ENCODE data around the gene SCAMP2. TPM values are rescaled to one million over a fixed set of nuclear protein-coding genes. Genes with fewer than 3 reads are reported as not detected.

The SCAMP2 gene
- total and polyA plus RNA-seq, 2 of the 13 experiments (the other 11 are each of a cell fraction or from before 2014, with no cell fraction given) = 34.8 to 121 TPM

DNA sequence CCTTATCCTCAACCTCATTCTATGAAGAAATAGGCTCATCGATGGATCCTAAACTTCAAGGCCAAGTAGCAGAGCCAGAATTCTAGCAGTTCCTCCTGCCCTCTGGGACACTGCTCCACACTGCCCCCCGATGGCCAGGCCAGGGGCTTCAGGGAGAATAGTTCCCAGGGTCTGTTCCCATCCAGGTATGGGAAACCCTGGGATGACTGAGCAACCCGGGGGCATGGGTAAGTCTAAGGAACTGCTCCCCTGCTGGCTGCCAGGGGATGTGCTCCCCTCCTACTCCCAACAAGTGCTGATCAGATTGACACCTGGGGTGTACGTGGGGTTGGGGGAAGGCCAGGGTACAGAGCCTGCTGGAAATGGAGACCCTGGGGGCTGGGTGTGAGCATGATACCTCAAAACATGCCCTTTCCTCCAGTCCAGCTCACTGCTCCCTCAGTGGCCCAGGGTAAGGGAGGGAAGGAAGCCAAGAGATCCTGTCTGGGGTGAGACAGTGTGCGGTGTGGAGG is 37.8 kb downstream of the SCAMP2 start (continued):
- TF ChIP-seq, protein P1, sequence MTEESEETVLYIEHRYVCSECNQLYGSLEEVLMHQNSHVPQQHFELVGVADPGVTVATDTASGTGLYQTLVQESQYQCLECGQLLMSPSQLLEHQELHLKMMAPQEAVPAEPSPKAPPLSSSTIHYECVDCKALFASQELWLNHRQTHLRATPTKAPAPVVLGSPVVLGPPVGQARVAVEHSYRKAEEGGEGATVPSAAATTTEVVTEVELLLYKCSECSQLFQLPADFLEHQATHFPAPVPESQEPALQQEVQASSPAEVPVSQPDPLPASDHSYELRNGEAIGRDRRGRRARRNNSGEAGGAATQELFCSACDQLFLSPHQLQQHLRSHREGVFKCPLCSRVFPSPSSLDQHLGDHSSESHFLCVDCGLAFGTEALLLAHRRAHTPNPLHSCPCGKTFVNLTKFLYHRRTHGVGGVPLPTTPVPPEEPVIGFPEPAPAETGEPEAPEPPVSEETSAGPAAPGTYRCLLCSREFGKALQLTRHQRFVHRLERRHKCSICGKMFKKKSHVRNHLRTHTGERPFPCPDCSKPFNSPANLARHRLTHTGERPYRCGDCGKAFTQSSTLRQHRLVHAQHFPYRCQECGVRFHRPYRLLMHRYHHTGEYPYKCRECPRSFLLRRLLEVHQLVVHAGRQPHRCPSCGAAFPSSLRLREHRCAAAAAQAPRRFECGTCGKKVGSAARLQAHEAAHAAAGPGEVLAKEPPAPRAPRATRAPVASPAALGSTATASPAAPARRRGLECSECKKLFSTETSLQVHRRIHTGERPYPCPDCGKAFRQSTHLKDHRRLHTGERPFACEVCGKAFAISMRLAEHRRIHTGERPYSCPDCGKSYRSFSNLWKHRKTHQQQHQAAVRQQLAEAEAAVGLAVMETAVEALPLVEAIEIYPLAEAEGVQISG (CRISPR knock-in tag; IDR thresholded peaks at IDR 0.05) = peak; percentile 33; the same call in 1 of the 2 replicates
- TF ChIP-seq NFATC3 (CRISPR knock-in tag; IDR thresholded peaks at IDR 0.05) = no peak
- TF ChIP-seq, protein P2, sequence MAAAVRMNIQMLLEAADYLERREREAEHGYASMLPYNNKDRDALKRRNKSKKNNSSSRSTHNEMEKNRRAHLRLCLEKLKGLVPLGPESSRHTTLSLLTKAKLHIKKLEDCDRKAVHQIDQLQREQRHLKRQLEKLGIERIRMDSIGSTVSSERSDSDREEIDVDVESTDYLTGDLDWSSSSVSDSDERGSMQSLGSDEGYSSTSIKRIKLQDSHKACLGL (CRISPR knock-in tag; IDR thresholded peaks at IDR 0.05) = no peak
- TF ChIP-seq, protein P3, sequence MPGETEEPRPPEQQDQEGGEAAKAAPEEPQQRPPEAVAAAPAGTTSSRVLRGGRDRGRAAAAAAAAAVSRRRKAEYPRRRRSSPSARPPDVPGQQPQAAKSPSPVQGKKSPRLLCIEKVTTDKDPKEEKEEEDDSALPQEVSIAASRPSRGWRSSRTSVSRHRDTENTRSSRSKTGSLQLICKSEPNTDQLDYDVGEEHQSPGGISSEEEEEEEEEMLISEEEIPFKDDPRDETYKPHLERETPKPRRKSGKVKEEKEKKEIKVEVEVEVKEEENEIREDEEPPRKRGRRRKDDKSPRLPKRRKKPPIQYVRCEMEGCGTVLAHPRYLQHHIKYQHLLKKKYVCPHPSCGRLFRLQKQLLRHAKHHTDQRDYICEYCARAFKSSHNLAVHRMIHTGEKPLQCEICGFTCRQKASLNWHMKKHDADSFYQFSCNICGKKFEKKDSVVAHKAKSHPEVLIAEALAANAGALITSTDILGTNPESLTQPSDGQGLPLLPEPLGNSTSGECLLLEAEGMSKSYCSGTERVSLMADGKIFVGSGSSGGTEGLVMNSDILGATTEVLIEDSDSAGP (CRISPR knock-in tag; IDR thresholded peaks at IDR 0.05; ENCODE audit: borderline replicate concordance) = peak; percentile 36; the same call in 1 of the 2 replicates
- TF ChIP-seq ZNF556 (CRISPR knock-in tag; IDR thresholded peaks at IDR 0.05; ENCODE audit: borderline replicate concordance) = no peak
- peak; percentile 65 for TF ChIP-seq STAG1 (CRISPR knock-in tag; IDR thresholded peaks at IDR 0.05)
- TF ChIP-seq CBX5 (CRISPR knock-in tag; IDR thresholded peaks at IDR 0.05; ENCODE audit: borderline replicate concordance) = 0 out of 2 replicates have a peak, but pooled peaks have one; percentile 49
- no peak for TF ChIP-seq ZNF337 (CRISPR knock-in tag; IDR thresholded peaks at IDR 0.05; ENCODE audit: borderline replicate concordance, low read depth)
- TF ChIP-seq, protein P4, sequence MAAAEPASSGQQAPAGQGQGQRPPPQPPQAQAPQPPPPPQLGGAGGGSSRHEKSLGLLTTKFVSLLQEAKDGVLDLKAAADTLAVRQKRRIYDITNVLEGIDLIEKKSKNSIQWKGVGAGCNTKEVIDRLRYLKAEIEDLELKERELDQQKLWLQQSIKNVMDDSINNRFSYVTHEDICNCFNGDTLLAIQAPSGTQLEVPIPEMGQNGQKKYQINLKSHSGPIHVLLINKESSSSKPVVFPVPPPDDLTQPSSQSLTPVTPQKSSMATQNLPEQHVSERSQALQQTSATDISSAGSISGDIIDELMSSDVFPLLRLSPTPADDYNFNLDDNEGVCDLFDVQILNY (CRISPR knock-in tag; conservative IDR thresholded peaks at IDR 0.05) = no peak
- TF ChIP-seq MIER2 (CRISPR knock-in tag; IDR thresholded peaks at IDR 0.05) = 0 out of 2 replicates have a peak, but pooled peaks have one; percentile 42
- TF ChIP-seq SRF (IDR thresholded peaks at IDR 0.05; ENCODE audit: low read depth, low read length) = no peak
- no peak for TF ChIP-seq KLF12 (CRISPR knock-in tag; IDR thresholded peaks at IDR 0.05; ENCODE audit: borderline replicate concordance)
- peak; percentile 25 for TF ChIP-seq TEAD3 (CRISPR knock-in tag; optimal IDR thresholded peaks at IDR 0.05; ENCODE audit: borderline replicate concordance)
- TF ChIP-seq, protein P5, sequence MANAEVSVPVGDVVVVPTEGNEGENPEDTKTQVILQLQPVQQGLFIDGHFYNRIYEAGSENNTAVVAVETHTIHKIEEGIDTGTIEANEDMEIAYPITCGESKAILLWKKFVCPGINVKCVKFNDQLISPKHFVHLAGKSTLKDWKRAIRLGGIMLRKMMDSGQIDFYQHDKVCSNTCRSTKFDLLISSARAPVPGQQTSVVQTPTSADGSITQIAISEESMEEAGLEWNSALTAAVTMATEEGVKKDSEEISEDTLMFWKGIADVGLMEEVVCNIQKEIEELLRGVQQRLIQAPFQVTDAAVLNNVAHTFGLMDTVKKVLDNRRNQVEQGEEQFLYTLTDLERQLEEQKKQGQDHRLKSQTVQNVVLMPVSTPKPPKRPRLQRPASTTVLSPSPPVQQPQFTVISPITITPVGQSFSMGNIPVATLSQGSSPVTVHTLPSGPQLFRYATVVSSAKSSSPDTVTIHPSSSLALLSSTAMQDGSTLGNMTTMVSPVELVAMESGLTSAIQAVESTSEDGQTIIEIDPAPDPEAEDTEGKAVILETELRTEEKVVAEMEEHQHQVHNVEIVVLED (CRISPR knock-in tag; IDR thresholded peaks at IDR 0.05; ENCODE audit: borderline replicate concordance) = no peak
- no peak for TF ChIP-seq ZNF775 (CRISPR knock-in tag; IDR thresholded peaks at IDR 0.05; ENCODE audit: borderline replicate concordance)
- TF ChIP-seq SIN3A (IDR thresholded peaks at IDR 0.05; ENCODE audit: borderline replicate concordance, low read depth, low read length) = no peak
- no peak for TF ChIP-seq TP53 (CRISPR knock-in tag; conservative IDR thresholded peaks at IDR 0.05)
- TF ChIP-seq PAF1 (CRISPR knock-in tag; IDR thresholded peaks at IDR 0.05) = no peak
- no peak for TF ChIP-seq ZNF333 (CRISPR knock-in tag; IDR thresholded peaks at IDR 0.05; ENCODE audit: borderline replicate concordance)
- no peak for TF ChIP-seq ATF1 (CRISPR knock-in tag; IDR thresholded peaks at IDR 0.05)
- TF ChIP-seq REL (CRISPR knock-in tag; conservative IDR thresholded peaks at IDR 0.05) = no peak
- peak; percentile 69 for TF ChIP-seq ZNF263 (CRISPR knock-in tag; IDR thresholded peaks at IDR 0.05)
- TF ChIP-seq SMAD3 (CRISPR knock-in tag; IDR thresholded peaks at IDR 0.05) = 0 out of 2 replicates have a peak, but pooled peaks have one; percentile 34
- no peak for TF ChIP-seq SSRP1 (CRISPR knock-in tag; IDR thresholded peaks at IDR 0.05)
- TF ChIP-seq GATAD2A (CRISPR knock-in tag; IDR thresholded peaks at IDR 0.05) = peak; percentile 33; the same call in 1 of the 2 replicates

Data from HepG2 (cell line).